Chondrocyte (in vitro differentiated cells): ENCODE results near the gene ABLIM1. TPM values are rescaled to one million over a fixed set of nuclear protein-coding genes. Genes with fewer than 3 reads are reported as not detected.

Experiments used
- DNase-seq: peaks from one replicate; pipeline ENCODE4 v3.0.0; 2021; ENCODE audit warnings: mixed read lengths, low spot score
- H3K27ac Mint-ChIP-seq: one replicate; pipeline ENCODE4 v1.8.0; 2021; ENCODE audit warnings: mild to moderate bottlenecking, moderate library complexity, mixed read lengths; ENCODE audit not compliant: unreplicated experiment
- H3K27me3 Mint-ChIP-seq: 2 replicates; pipeline ENCODE4 v1.8.0; 2021; ENCODE audit warnings: low read depth, mixed read lengths
- H3K36me3 Mint-ChIP-seq: 2 replicates; pipeline ENCODE4 v1.8.0; 2021; ENCODE audit warnings: low read depth, mixed read lengths
- H3K4me1 Mint-ChIP-seq: 2 replicates; pipeline ENCODE4 v1.8.0; 2021; ENCODE audit warnings: low read depth, mild to moderate bottlenecking, mixed read lengths
- H3K4me3 Mint-ChIP-seq: one replicate; pipeline ENCODE4 v1.8.0; 2021; ENCODE audit warnings: mild to moderate bottlenecking, moderate library complexity, mixed read lengths; ENCODE audit not compliant: unreplicated experiment
- H3K9me3 Mint-ChIP-seq: 2 replicates; pipeline ENCODE4 v1.8.0; 2021; ENCODE audit warnings: low read depth, mixed read lengths
- total RNA-seq: library from RNA; stranded (reverse); gene quantifications from 3 replicates; pipeline ENCODE4 v1.2.1, GENCODE V29; 2021
- TF ChIP-seq, protein P1 (sequence below): fragments of 200-600 bp; sonication (generic); IDR thresholded peaks from 2 replicates; pipeline ENCODE4 v1.5.0; 2021; ENCODE audit warnings: antibody characterized with exemption, mild to moderate bottlenecking, moderate library complexity

Gene ABLIM1
- total RNA-seq, 1 donor from 2014 or later = 15.7 TPM

DNA sequence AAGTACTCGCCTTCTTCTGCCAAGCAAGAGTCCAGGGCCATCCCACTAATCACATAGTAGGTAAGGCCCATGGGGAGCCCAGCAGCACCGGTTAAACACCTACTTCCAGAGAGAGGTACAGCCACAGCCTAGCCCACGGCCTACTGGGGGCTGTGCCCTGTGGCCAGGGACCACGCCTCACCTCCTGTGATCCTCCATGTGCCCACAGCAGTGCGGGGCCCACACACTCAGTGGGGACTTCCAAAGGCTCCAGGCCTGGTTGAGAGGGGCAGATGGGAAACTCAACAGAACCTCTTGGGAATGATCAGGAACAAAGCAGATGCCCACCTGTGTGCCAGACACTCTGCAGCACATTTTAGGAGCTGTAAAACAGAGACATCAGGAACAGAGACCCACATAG is 273.5 kb downstream of the ABLIM1 start:
- Mint-ChIP-seq H3K27me3 (peaks cover 3% of the 10 kb centered on the region), H3K27ac (no peak overlapping the region), H3K4me3 (no peak overlapping the region), H3K4me1 (peaks cover 29% of the 10 kb centered on the region), H3K9me3 (no peaks in the 10 kb centered on the region), H3K36me3 (no peaks in the 10 kb centered on the region)
- TF ChIP-seq, protein P1, sequence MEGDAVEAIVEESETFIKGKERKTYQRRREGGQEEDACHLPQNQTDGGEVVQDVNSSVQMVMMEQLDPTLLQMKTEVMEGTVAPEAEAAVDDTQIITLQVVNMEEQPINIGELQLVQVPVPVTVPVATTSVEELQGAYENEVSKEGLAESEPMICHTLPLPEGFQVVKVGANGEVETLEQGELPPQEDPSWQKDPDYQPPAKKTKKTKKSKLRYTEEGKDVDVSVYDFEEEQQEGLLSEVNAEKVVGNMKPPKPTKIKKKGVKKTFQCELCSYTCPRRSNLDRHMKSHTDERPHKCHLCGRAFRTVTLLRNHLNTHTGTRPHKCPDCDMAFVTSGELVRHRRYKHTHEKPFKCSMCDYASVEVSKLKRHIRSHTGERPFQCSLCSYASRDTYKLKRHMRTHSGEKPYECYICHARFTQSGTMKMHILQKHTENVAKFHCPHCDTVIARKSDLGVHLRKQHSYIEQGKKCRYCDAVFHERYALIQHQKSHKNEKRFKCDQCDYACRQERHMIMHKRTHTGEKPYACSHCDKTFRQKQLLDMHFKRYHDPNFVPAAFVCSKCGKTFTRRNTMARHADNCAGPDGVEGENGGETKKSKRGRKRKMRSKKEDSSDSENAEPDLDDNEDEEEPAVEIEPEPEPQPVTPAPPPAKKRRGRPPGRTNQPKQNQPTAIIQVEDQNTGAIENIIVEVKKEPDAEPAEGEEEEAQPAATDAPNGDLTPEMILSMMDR = no peak
- DNase-seq = no peak

DNA sequence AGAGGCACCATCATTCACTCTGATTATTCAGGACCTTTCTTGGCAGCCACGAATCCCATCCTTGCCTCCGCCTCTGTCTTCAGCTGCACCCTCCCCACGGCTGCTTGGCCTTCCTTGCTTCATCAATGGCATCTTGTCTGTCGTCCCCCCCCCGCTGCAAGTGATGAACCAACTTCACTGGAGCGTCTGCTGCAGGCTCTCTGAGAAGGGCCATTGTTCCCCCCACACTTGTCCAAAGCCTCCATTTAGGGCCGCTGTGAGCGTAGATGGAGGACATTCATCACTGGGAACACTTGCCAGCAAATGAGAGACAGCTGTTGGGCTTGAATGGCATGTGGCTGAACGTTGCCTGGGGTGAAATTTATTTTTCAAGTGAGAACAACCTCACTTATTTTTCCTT is 273.9 kb downstream of the ABLIM1 start:
- Mint-ChIP-seq H3K4me1 (peaks cover 29% of the 10 kb centered on the region), H3K27me3 (peaks cover 3% of the 10 kb centered on the region), H3K27ac (no peak overlapping the region), H3K9me3 (no peaks in the 10 kb centered on the region), H3K4me3 (no peak overlapping the region), H3K36me3 (no peaks in the 10 kb centered on the region)
- TF ChIP-seq, protein P1 = no peak
- DNase-seq = no peak

Other genes with a start within 250 kb of the ABLIM1 start
- gene FHIP2A, start 163.5 kb upstream of the ABLIM1 start, total RNA-seq = 43.7 to 52.4 TPM (median 48.2 TPM) in 3 replicates